ENCODE results near the gene CFAP100.

The CFAP100 gene

DNA sequence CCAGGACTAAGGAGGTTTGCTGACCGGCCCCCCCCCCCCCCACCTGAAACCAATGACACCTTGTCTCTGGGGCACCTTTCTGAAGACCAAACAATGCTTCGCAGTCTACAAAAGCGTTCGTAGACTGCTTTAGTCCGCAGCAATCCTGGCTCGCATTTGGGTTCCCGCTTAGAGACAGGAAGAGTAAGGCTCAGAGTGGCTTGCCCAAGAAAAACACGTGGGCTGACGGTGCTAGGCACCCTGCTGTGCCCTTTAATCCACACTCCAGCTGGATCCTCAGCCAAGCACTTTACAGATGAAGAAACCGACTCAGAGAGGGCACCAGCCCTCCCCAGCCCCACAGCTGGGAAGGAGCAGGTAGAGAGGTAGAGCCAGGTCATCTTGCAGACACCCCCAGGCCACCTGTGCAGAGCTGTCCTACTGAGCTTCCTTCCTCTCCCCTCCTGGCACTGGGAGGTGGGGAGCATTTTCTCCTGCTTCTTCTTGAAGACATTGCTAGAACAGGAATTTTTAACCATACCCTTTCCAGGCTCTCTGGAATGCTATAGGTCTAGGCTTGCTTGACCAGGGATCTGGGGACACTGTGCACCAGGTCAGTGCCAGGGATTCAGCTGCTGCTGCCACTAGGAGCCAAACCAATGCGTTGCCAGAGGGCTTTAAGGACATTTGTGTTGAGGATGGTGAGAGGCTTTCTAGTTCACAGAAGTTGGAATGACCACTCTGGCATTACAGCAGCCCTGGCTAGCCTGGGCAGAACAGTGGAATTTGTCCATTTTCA is 36.5 kb upstream of the CFAP100 start:
- Histone ChIP-seq H3K27me3 (ENCODE audit: control insufficient read depth, insufficient read depth, low read length) (peaks cover 26% of the 10 kb centered on the region), H3K4me3 (ENCODE audit: low read depth, low read length) (peak overlapping the region; percentile 83), H3K36me3 (ENCODE audit: control insufficient read depth, insufficient read depth, low read length) (no peaks in the 10 kb centered on the region), H3K4me1 (ENCODE audit: control insufficient read depth, insufficient read depth, low read length) (peaks cover 27% of the 10 kb centered on the region), H3K9ac (ENCODE audit: low read depth, low read length) (no peak overlapping the region), H3K9me3 (ENCODE audit: control insufficient read depth, insufficient read depth, low read length) (no peaks in the 10 kb centered on the region), H3K27ac (ENCODE audit: low read depth, low read length) (peak overlapping the region; percentile 31)

DNA sequence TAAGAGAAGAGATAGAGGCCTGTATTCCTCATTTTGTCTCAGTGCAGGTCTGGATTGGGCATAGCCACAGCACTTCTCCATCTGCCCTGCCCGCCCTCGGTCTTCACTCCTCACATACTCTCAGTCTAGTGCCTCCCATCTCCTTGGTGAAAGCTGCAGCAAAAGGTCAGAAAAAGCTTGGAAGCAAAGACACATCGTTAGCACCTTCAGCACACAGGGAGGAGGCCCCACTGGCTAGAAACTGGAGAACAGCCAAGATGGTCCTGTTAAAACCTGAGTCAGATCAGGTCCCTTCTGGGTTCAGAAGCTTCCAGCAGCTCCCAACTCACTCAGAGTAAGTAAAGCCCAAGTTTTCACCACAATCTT is 35.9 kb upstream of the CFAP100 start:
- H3K9ac ChIP-seq (ENCODE audit: low read depth, low read length), result no peak overlapping the region
- H3K4me1 ChIP-seq (ENCODE audit: control insufficient read depth, insufficient read depth, low read length), result peaks cover 28% of the 10 kb centered on the region
- no peak overlapping the region for H3K4me3 ChIP-seq (ENCODE audit: low read depth, low read length)
- no peaks in the 10 kb centered on the region for H3K36me3 ChIP-seq (ENCODE audit: control insufficient read depth, insufficient read depth, low read length)
- H3K27me3 ChIP-seq (ENCODE audit: control insufficient read depth, insufficient read depth, low read length), result peaks cover 26% of the 10 kb centered on the region
- H3K9me3 ChIP-seq (ENCODE audit: control insufficient read depth, insufficient read depth, low read length), result no peaks in the 10 kb centered on the region
- H3K27ac ChIP-seq (ENCODE audit: low read depth, low read length), result no peak overlapping the region

GRCh38 chr3:126360046-126360713 is 34.5 kb upstream of the CFAP100 start:
- no peaks in the 10 kb centered on the region for H3K36me3 ChIP-seq (ENCODE audit: control insufficient read depth, insufficient read depth, low read length)
- peaks cover 26% of the 10 kb centered on the region for H3K27me3 ChIP-seq (ENCODE audit: control insufficient read depth, insufficient read depth, low read length)
- H3K4me1 ChIP-seq (ENCODE audit: control insufficient read depth, insufficient read depth, low read length), result peaks cover 28% of the 10 kb centered on the region
- no peak overlapping the region for H3K9ac ChIP-seq (ENCODE audit: low read depth, low read length)
- H3K4me3 ChIP-seq (ENCODE audit: low read depth, low read length), result no peak overlapping the region
- no peaks in the 10 kb centered on the region for H3K9me3 ChIP-seq (ENCODE audit: control insufficient read depth, insufficient read depth, low read length)
- no peak overlapping the region for H3K27ac ChIP-seq (ENCODE audit: low read depth, low read length)

DNA sequence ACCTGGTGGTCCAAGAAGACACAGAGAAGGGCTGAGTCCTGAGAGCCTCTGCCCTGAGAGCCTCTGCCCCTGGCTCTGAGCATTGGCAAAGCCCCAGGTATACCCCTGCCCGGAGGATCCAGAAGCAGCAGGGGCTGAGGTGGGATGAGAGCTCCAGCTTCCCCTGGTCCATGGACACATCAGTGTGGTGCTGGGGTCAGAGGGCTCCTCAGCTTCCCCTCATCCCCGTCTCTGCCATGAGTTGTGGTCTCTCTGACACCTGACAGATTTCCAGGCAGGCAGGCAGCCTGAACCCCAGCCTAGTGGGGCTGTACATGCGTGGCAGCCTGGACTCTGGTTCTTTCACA is 34.0 kb upstream of the CFAP100 start:
- peaks cover 26% of the 10 kb centered on the region for H3K27me3 ChIP-seq (ENCODE audit: control insufficient read depth, insufficient read depth, low read length)
- peaks cover 23% of the 10 kb centered on the region for H3K4me1 ChIP-seq (ENCODE audit: control insufficient read depth, insufficient read depth, low read length)
- no peaks in the 10 kb centered on the region for H3K36me3 ChIP-seq (ENCODE audit: control insufficient read depth, insufficient read depth, low read length)

GRCh38 chr3:126361211-126361610 is 33.5 kb upstream of the CFAP100 start:
- H3K9me3 ChIP-seq (ENCODE audit: control insufficient read depth, insufficient read depth, low read length), result no peaks in the 10 kb centered on the region
- H3K27me3 ChIP-seq (ENCODE audit: control insufficient read depth, insufficient read depth, low read length), result peaks cover 26% of the 10 kb centered on the region
- no peak overlapping the region for H3K27ac ChIP-seq (ENCODE audit: low read depth, low read length)
- H3K4me1 ChIP-seq (ENCODE audit: control insufficient read depth, insufficient read depth, low read length), result peaks cover 22% of the 10 kb centered on the region
- H3K36me3 ChIP-seq (ENCODE audit: control insufficient read depth, insufficient read depth, low read length), result no peaks in the 10 kb centered on the region
- no peak overlapping the region for H3K4me3 ChIP-seq (ENCODE audit: low read depth, low read length)
- no peak overlapping the region for H3K9ac ChIP-seq (ENCODE audit: low read depth, low read length)

More for the DNA sequence above, 34.0 kb upstream of the CFAP100 start:
- Histone ChIP-seq H3K4me3 (ENCODE audit: low read depth, low read length) (no peak overlapping the region), H3K27ac (ENCODE audit: low read depth, low read length) (no peak overlapping the region), H3K9me3 (ENCODE audit: control insufficient read depth, insufficient read depth, low read length) (no peaks in the 10 kb centered on the region), H3K9ac (ENCODE audit: low read depth, low read length) (no peak overlapping the region)

DNA sequence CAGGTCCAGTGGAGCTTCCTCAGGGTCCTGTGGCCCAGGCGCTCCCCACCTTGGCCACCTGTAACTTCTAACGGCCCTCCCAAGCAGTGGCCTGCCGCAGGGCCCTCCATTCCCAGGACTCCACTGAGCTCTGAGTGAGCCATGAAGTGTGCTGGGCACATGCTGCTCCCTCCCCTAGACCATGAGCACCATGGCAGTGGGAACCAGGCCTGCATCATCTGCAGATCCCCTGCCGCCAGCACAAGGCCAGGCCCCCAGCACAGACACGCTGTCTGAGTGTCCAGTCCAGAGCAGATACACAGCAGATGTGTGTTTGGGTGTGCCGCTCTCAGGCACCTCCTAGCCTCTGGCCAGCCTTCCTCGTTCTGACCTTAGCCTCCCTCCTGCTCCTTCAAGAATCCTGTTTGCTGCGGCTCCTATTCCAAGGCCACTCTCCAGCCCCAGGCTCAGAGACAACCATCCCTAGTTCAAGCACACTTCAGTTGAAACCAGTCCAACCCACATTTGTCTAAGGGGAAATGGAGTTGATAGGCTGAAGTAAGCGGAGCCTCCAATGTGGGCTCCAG is 30.5 kb upstream of the CFAP100 start:
- H3K9me3 ChIP-seq (ENCODE audit: control insufficient read depth, insufficient read depth, low read length), result no peaks in the 10 kb centered on the region

DNA sequence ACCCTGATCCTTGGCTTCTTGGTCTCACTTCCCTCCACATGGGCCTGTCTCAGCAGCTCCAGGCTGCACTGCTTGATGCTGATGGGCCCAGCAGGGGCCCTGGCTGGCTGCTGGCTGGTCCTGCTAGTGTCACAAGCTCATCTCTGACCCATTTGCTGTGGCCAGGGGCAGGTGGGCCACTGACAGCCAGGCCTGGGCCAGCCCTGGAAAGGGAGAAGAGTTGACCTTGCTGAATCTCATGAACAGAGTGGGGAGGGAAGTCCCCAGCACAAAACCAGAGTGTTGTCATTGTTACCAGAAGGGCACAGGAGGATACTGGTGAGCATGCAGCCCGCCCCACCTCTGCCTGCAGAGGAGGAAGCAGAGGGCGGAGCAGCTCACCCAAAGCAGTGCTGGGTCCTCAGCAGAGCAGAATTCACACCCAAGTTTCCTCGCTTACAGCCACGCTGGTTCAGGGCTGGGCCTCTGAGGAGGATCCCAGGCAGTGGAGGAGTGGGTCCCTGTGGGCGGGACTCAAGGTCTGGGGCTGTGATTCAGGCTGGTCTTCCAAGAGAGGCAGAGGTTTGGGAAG is 29.9 kb upstream of the CFAP100 start:
- Histone ChIP-seq H3K9me3 (ENCODE audit: control insufficient read depth, insufficient read depth, low read length) (no peaks in the 10 kb centered on the region), H3K4me1 (ENCODE audit: control insufficient read depth, insufficient read depth, low read length) (peaks cover 15% of the 10 kb centered on the region), H3K27ac (ENCODE audit: low read depth, low read length) (no peak overlapping the region), H3K27me3 (ENCODE audit: control insufficient read depth, insufficient read depth, low read length) (peaks cover 9% of the 10 kb centered on the region), H3K36me3 (ENCODE audit: control insufficient read depth, insufficient read depth, low read length) (no peaks in the 10 kb centered on the region), H3K4me3 (ENCODE audit: low read depth, low read length) (no peak overlapping the region), H3K9ac (ENCODE audit: low read depth, low read length) (no peak overlapping the region)

More for the DNA sequence above, 30.5 kb upstream of the CFAP100 start:
- Histone ChIP-seq H3K27me3 (ENCODE audit: control insufficient read depth, insufficient read depth, low read length) (peaks cover 15% of the 10 kb centered on the region), H3K27ac (ENCODE audit: low read depth, low read length) (no peak overlapping the region), H3K36me3 (ENCODE audit: control insufficient read depth, insufficient read depth, low read length) (no peaks in the 10 kb centered on the region), H3K4me3 (ENCODE audit: low read depth, low read length) (no peak overlapping the region), H3K9ac (ENCODE audit: low read depth, low read length) (no peak overlapping the region), H3K4me1 (ENCODE audit: control insufficient read depth, insufficient read depth, low read length) (peaks cover 15% of the 10 kb centered on the region)

DNA sequence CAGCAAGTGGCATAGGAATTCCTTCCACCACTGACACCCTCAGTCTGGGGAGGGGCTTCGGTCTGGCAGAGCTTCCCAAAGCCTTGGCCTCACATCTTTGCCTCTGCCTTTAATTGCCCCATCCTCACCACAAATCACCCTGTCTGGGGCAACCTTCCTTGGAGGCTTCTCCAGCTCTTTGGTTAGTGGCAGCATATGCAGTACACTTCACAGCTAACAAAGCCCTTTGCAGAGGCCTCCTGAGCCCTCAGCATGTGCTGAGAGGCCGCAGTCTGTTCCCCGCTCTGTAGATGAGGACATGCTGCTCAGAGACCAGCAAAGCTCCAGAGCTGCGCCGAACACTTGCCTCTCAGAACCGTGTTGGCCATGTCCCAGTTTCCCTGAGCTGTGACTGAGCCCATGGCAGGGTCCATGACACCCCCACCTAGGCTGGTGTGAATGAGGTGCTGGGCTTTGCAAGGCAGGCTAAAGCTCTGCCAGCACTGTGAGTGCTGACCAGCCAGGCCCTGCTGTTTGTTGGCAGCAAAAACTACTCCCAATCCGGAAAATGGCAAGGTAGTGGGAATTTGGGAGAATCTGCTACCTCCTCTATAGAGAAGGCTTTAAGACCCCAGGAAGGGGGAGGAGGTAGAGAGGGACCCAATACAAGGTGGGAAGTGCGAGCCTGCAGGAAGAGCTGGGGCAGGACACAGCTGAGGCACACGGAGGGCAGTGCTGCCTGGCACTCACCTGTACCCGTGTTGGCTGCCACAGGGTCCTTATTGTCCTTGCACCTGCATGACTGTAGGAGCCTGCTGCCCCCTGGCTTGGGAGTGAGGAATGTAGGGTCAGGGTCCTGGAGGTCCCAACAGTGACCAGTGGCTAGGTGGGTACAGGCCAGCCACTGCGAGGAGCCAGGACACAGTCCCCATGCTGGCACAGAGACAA is 29.1 kb upstream of the CFAP100 start:
- Histone ChIP-seq H3K4me1 (ENCODE audit: control insufficient read depth, insufficient read depth, low read length) (peaks cover 15% of the 10 kb centered on the region), H3K27ac (ENCODE audit: low read depth, low read length) (no peak overlapping the region), H3K9me3 (ENCODE audit: control insufficient read depth, insufficient read depth, low read length) (no peaks in the 10 kb centered on the region), H3K9ac (ENCODE audit: low read depth, low read length) (no peak overlapping the region), H3K36me3 (ENCODE audit: control insufficient read depth, insufficient read depth, low read length) (no peaks in the 10 kb centered on the region), H3K27me3 (ENCODE audit: control insufficient read depth, insufficient read depth, low read length) (0 out of 2 replicates have a peak, but pooled peaks cover 4% of the 10 kb centered on the region), H3K4me3 (ENCODE audit: low read depth, low read length) (no peak overlapping the region)

- no peaks in the 10 kb centered on the region for H3K27me3 ChIP-seq (ENCODE audit: control insufficient read depth, insufficient read depth, low read length)
- no peaks in the 10 kb centered on the region for H3K9me3 ChIP-seq (ENCODE audit: control insufficient read depth, insufficient read depth, low read length)
- no peak overlapping the region for H3K4me3 ChIP-seq (ENCODE audit: low read depth, low read length)
- peaks cover 12% of the 10 kb centered on the region for H3K4me1 ChIP-seq (ENCODE audit: control insufficient read depth, insufficient read depth, low read length)
- H3K27ac ChIP-seq (ENCODE audit: low read depth, low read length), result no peak overlapping the region
- H3K36me3 ChIP-seq (ENCODE audit: control insufficient read depth, insufficient read depth, low read length), result no peaks in the 10 kb centered on the region
- no peak overlapping the region for H3K9ac ChIP-seq (ENCODE audit: low read depth, low read length)
Observed at GRCh38 chr3:126367316-126367805, 27.3 kb upstream of the CFAP100 start.

GRCh38 chr3:126369490-126369889 is 25.2 kb upstream of the CFAP100 start:
- no peak overlapping the region for H3K9ac ChIP-seq (ENCODE audit: low read depth, low read length)
- no peak overlapping the region for H3K27ac ChIP-seq (ENCODE audit: low read depth, low read length)
- no peaks in the 10 kb centered on the region for H3K27me3 ChIP-seq (ENCODE audit: control insufficient read depth, insufficient read depth, low read length)
- H3K36me3 ChIP-seq (ENCODE audit: control insufficient read depth, insufficient read depth, low read length), result no peaks in the 10 kb centered on the region
- no peak overlapping the region for H3K4me3 ChIP-seq (ENCODE audit: low read depth, low read length)
- H3K9me3 ChIP-seq (ENCODE audit: control insufficient read depth, insufficient read depth, low read length), result no peaks in the 10 kb centered on the region
- H3K4me1 ChIP-seq (ENCODE audit: control insufficient read depth, insufficient read depth, low read length), result peaks cover 2% of the 10 kb centered on the region; the same call in 1 of the 2 replicates

Data from HUES48 (cell line).